Endometrium (tissue), 2 donors: ENCODE results near the gene RTL3.

Source experiments
- FAIRE-seq: peaks from 2 replicates; lab custom pipeline; 2012; peaks lifted over from hg19 to GRCh38; lab: Jason Lieb, UNC
- donor health status: control.
- donor health status: control.

RTL3 gene

GRCh38 chrX:78618987-78619386 is 40.1 kb downstream of the RTL3 start:
- no peak for FAIRE-seq

GRCh38 chrX:78614264-78614663 is 44.9 kb downstream of the RTL3 start:
- no peak for FAIRE-seq
